Trophoblast cell (in vitro differentiated cells and primary cell): ENCODE results near the gene TMPRSS5.
"Not testable (repeated sequence)": the region's sequence is repeated elsewhere in the genome, so short reads cannot be mapped to it uniquely, and the experiment has no call there.

ENCODE experiments used
- DNase-seq, 2 donors: peaks; one replicate each; pipeline ENCODE4 v3.0.0-alpha.2; 2016
- H2AFZ ChIP-seq: 2 replicates; pipeline ENCODE4 v1.6.1; 2013; ENCODE audit warnings: low read length, moderate library complexity, mild to moderate bottlenecking; ENCODE audit not compliant: insufficient read depth, poor library complexity
- H2AK5ac ChIP-seq: 2 replicates; pipeline ENCODE4 v1.6.1; 2013; ENCODE audit warnings: mild to moderate bottlenecking, low read length
- H2BK120ac ChIP-seq: 2 replicates; pipeline ENCODE4 v1.6.1; 2013; ENCODE audit warnings: low read length, mild to moderate bottlenecking, moderate library complexity; ENCODE audit not compliant: insufficient read depth, poor library complexity
- H2BK12ac ChIP-seq: 2 replicates; pipeline ENCODE4 v1.6.1; 2013; ENCODE audit warnings: mild to moderate bottlenecking, low read length, moderate library complexity
- H2BK5ac ChIP-seq: 2 replicates; pipeline ENCODE4 v1.6.1; 2013; ENCODE audit warnings: low read length, low read depth, moderate library complexity, mild to moderate bottlenecking; ENCODE audit not compliant: poor library complexity
- H3K14ac ChIP-seq: 2 replicates; pipeline ENCODE4 v1.6.1; 2013; ENCODE audit warnings: mild to moderate bottlenecking, low read length
- H3K18ac ChIP-seq: 2 replicates; pipeline ENCODE4 v1.6.1; 2013; ENCODE audit warnings: mild to moderate bottlenecking, low read length
- H3K23ac ChIP-seq: 2 replicates; pipeline ENCODE4 v1.6.1; 2013; ENCODE audit warnings: low read length
- H3K27ac ChIP-seq: 2 replicates; pipeline ENCODE4 v1.5.1; 2013; ENCODE audit warnings: low read depth, mild to moderate bottlenecking, inconsistent platforms, low read length, moderate library complexity
- H3K27me3 ChIP-seq: 2 replicates; pipeline ENCODE4 v1.6.1; 2013; ENCODE audit warnings: inconsistent platforms, mild to moderate bottlenecking, low read length, moderate library complexity; ENCODE audit not compliant: insufficient read depth
- H3K36me3 ChIP-seq, 2 experiments: 1 replicate in 1 of 2; 2 replicates in 1 of 2; pipeline ENCODE4 v1.6.1; 2013; ENCODE audit warnings: low read length in 2 of 2, mild to moderate bottlenecking in 2 of 2, moderate library complexity in 1 of 2; ENCODE audit not compliant: insufficient read depth in 2 of 2, control insufficient read depth in 1 of 2
- H3K4ac ChIP-seq: 2 replicates; pipeline ENCODE4 v1.6.1; 2013; ENCODE audit warnings: low read depth, mild to moderate bottlenecking, low read length, moderate library complexity
- H3K4me1 ChIP-seq, 2 experiments: 1 replicate in 1 of 2; 2 replicates in 1 of 2; pipeline ENCODE4 v1.6.1; 2013; ENCODE audit warnings: low read length in 2 of 2, mild to moderate bottlenecking in 2 of 2, moderate library complexity in 1 of 2; ENCODE audit not compliant: insufficient read depth in 2 of 2, control insufficient read depth in 1 of 2
- H3K4me2 ChIP-seq: 2 replicates; pipeline ENCODE4 v1.6.1; 2013; ENCODE audit warnings: inconsistent platforms, mild to moderate bottlenecking, low read length, moderate library complexity
- H3K4me3 ChIP-seq: 2 replicates; pipeline ENCODE4 v1.5.1; 2013; ENCODE audit warnings: mild to moderate bottlenecking, low read depth, low read length, inconsistent platforms
- H3K79me1 ChIP-seq: one replicate; pipeline ENCODE4 v1.6.1; 2013; ENCODE audit warnings: low read length
- H3K79me2 ChIP-seq: 2 replicates; pipeline ENCODE4 v1.6.1; 2013; ENCODE audit warnings: low read length, mild to moderate bottlenecking; ENCODE audit not compliant: control insufficient read depth, insufficient read depth, poor library complexity
- H3K9ac ChIP-seq: 2 replicates; pipeline ENCODE4 v1.6.1; 2013; ENCODE audit warnings: mild to moderate bottlenecking, low read length
- H3K9me3 ChIP-seq: 2 replicates; pipeline ENCODE4 v1.6.1; 2013; ENCODE audit warnings: low read depth, mild to moderate bottlenecking, control low read depth, inconsistent platforms, low read length; ENCODE audit not compliant: insufficient read depth
- H4K12ac ChIP-seq: 2 replicates; pipeline ENCODE4 v1.6.1; 2013; ENCODE audit warnings: low read depth, mild to moderate bottlenecking, low read length, moderate library complexity
- H4K8ac ChIP-seq: 2 replicates; pipeline ENCODE4 v1.6.1; 2013; ENCODE audit warnings: low read depth, mild to moderate bottlenecking, low read length, moderate library complexity
- H4K91ac ChIP-seq: one replicate; pipeline ENCODE4 v1.6.1; 2013; ENCODE audit warnings: low read depth, mild to moderate bottlenecking, low read length, moderate library complexity
- whole genome bisulfite sequencing: extraction: QIAGEN DNeasy Blood & Tissue Kit; methylation state at CpG from one replicate; pipeline ENCODE4 v1.1.7; 2013; ENCODE audit warnings: missing lambda C conversion rate; ENCODE audit not compliant: insufficient read length, insufficient coverage; ENCODE audit errors: extremely low coverage; 5-methylcytosine and 5-hydroxymethylcytosine counted together

The TMPRSS5 gene

DNA sequence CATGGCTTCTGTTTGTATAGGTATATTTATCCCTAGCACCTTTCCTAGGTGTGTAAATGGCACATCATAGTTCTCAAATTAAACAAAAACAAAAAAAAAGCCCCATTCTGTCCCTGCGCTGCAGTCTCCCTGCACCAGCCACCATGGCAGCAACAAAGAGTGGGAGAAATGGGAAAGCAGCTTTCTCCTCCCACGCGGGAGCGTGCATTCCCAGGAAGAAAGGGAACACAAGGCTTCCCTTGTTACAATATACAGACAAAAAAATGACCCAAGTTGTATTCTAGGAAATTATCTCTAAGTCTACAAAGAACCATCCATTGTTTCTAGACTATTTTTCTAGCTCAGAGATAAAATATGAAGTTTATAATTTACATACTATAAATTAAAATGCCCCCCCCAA is 16.1 kb upstream of the TMPRSS5 start:
- Histone ChIP-seq H3K4me1 (peaks cover 0 to 2% of the 10 kb centered on the region in 2 experiments), H3K4me3 (no peak overlapping the region), H4K91ac (no peak overlapping the region), H2AFZ (no peak overlapping the region), H2AK5ac (no peak overlapping the region), H3K9me3 (no peaks in the 10 kb centered on the region), H3K79me1 (no peaks in the 10 kb centered on the region), H3K27ac (no peak overlapping the region), H3K18ac (no peak overlapping the region), H2BK12ac (no peak overlapping the region), H3K4ac (no peak overlapping the region), H2BK5ac (no peak overlapping the region), H4K8ac (no peak overlapping the region), H3K36me3 (no peaks in the 10 kb centered on the region), H3K79me2 (no peaks in the 10 kb centered on the region), H3K14ac (no peak overlapping the region), H4K12ac (no peak overlapping the region), H3K27me3 (no peaks in the 10 kb centered on the region), H2BK120ac (no peak overlapping the region), H3K4me2 (no peak overlapping the region), H3K23ac (no peak overlapping the region), H3K9ac (no peak overlapping the region)
- no CpG with 5 or more reads among the region's 4 CpGs for WGBS
- no peak for DNase-seq

DNA sequence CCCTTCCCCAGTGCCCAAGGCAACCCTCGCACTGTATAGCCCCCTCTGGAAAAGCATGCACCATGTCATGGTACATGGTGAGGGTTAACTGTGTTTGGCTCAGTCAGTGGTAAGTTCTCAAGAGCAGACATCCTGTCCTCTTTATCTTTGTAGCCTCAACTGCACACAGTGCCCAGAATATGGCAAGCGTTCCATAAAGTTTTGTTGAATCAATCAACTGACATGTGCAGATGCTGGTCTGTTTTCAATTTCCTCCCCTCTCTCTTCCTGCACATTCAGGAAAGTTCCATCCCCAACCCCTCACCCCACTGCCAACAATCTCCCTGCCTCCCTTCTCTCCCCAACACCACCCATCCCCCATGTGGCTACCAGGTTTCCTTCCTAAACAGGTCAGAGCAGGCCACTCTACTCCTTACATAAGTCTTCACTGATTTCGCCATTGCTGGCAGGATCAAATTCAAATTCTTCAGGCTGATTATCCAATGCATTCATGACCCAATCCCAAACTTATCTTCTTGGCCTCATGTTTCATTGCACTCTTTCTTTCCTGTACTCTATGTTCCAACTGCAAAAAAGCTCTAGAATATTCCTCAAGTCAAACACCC is 15.5 kb upstream of the TMPRSS5 start:
- no peak overlapping the region for H3K23ac ChIP-seq
- no peaks in the 10 kb centered on the region for H3K79me1 ChIP-seq
- H4K8ac ChIP-seq, result no peak overlapping the region
- no peak overlapping the region for H3K14ac ChIP-seq
- no peaks in the 10 kb centered on the region for H3K79me2 ChIP-seq
- H3K18ac ChIP-seq, result no peak overlapping the region
- H3K27me3 ChIP-seq, result no peaks in the 10 kb centered on the region
- H3K9me3 ChIP-seq, result no peaks in the 10 kb centered on the region
- H2BK120ac ChIP-seq, result no peak overlapping the region
- no peak overlapping the region for H3K4me3 ChIP-seq
- no peak overlapping the region for H3K4me2 ChIP-seq
- H2AK5ac ChIP-seq, result no peak overlapping the region
- no peak overlapping the region for H2BK12ac ChIP-seq
- no CpG with 5 or more reads among the region's 3 CpGs for WGBS
- H3K9ac ChIP-seq, result no peak overlapping the region
- H3K4me1 ChIP-seq, result peaks cover 0 to 2% of the 10 kb centered on the region in 2 experiments
- H4K12ac ChIP-seq, result no peak overlapping the region
- H2BK5ac ChIP-seq, result no peak overlapping the region
- H3K27ac ChIP-seq, result no peak overlapping the region
- no peak overlapping the region for H3K4ac ChIP-seq
- H3K36me3 ChIP-seq, result no peaks in the 10 kb centered on the region
- H2AFZ ChIP-seq, result no peak overlapping the region
- no peak overlapping the region for H4K91ac ChIP-seq
- no peak for DNase-seq

DNA sequence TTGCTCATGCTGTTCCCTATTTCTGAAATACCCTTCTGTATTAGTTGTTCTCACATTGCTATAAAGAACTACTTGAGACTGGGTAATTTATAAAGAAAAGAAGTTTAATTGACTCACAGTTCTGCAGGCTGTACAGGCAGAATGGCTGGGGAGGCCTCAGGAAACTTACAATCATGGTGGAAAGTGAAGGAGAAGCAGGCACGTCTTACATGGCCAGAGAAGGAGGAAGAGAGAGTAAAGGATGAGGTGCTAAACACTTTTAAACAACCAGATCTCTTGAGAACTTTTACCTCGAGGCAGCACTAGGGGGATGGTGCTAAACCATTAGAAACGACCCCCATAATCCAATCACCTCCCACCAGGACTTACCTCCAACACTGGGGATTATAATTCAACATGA is 14.4 kb upstream of the TMPRSS5 start:
- no CpG with 5 or more reads among the region's 3 CpGs for WGBS
- not testable (repeated sequence) for DNase-seq, H3K27me3 ChIP-seq, H3K18ac ChIP-seq, H3K9ac ChIP-seq, H2AK5ac ChIP-seq, H4K8ac ChIP-seq, H3K36me3 ChIP-seq, H3K27ac ChIP-seq, H3K4me1 ChIP-seq, H3K4me2 ChIP-seq, H3K23ac ChIP-seq, H3K4ac ChIP-seq, H3K79me1 ChIP-seq, H4K12ac ChIP-seq, H2BK12ac ChIP-seq, H3K9me3 ChIP-seq, H4K91ac ChIP-seq, H3K14ac ChIP-seq, H2BK5ac ChIP-seq, H3K79me2 ChIP-seq, H3K4me3 ChIP-seq, H2BK120ac ChIP-seq, H2AFZ ChIP-seq

DNA sequence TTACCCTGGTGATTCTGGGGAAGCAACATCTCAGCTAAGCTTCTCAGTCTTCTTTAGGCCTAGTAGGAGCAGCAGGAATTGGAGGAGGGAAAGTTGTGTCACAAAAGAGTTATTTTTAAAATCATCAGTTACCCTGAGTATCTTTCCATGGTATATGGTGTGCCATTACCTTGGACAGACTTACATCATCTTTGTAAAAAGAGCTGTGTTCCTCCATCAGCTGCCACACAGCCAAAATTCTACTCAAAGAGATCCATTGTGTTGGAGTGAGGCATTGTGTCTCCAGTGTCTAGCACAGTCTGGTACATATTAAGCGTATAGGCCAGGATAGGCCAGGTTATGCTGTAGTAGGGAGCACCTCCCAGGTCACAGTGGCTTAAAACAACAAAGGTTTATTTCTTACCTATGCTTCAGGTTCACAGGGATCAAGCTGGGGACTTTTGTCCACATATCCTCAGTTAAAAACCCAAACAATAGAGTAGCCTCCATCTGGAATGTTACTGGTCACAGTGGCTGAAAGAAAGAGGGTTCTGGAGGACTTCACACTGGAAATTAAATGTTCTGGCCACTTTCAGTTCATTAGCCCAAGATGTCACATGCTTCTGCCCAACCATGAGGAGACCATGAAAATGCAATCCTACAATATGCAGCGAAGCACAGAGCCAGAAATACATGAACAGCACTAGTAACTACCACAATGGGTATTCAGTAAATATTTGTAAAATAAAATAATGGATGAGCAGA is 9.9 kb upstream of the TMPRSS5 start:
- no peak overlapping the region for H2BK120ac ChIP-seq
- no peaks in the 10 kb centered on the region for H3K79me2 ChIP-seq
- H4K8ac ChIP-seq, result no peak overlapping the region
- H2BK12ac ChIP-seq, result no peak overlapping the region
- no peak overlapping the region for H3K4ac ChIP-seq
- no peak overlapping the region for H4K91ac ChIP-seq
- H3K79me1 ChIP-seq, result no peaks in the 10 kb centered on the region
- H3K14ac ChIP-seq, result no peak overlapping the region
- H3K27ac ChIP-seq, result no peak overlapping the region
- H3K9ac ChIP-seq, result no peak overlapping the region
- no peaks in the 10 kb centered on the region for H3K4me1 ChIP-seq
- no peak overlapping the region for H2BK5ac ChIP-seq
- H3K36me3 ChIP-seq, result peaks cover 0 to 5% of the 10 kb centered on the region in 2 experiments
- WGBS, result no CpG with 5 or more reads among the region's 2 CpGs
- DNase-seq, result no peak
- no peak overlapping the region for H2AK5ac ChIP-seq
- no peak overlapping the region for H3K18ac ChIP-seq
- no peaks in the 10 kb centered on the region for H3K27me3 ChIP-seq
- no peak overlapping the region for H4K12ac ChIP-seq
- no peak overlapping the region for H3K4me3 ChIP-seq
- H2AFZ ChIP-seq, result no peak overlapping the region
- no peaks in the 10 kb centered on the region for H3K9me3 ChIP-seq
- no peak overlapping the region for H3K23ac ChIP-seq
- no peak overlapping the region for H3K4me2 ChIP-seq
